Calu3 (cell line): ENCODE measurements around the gene SETMAR. TPM values are rescaled to one million over a fixed set of nuclear protein-coding genes. Genes with fewer than 3 reads are reported as not detected.
A peak's percentile ranks its signal among the peaks of the same experiment; 100 is the strongest.
"Not testable (repeated sequence)": the region's sequence is repeated elsewhere in the genome, so short reads cannot be mapped to it uniquely, and the experiment has no call there.

Experiments
- BruUV-seq: library from RNA; stranded (reverse); fragments of 400-500 nt; replicated peaks from 2 replicates; lab custom pipeline; 2021; lab: Mats Ljungman, UMichigan
- CTCF ChIA-PET: fragments of 300-600 bp; sonication (Branson Sonifier 250); formaldehyde crosslinking; loops from one replicate; lab custom pipeline; 2022; ENCODE audit warnings: antibody characterized with exemption; lab: Charles Lee
- DNase-seq: peaks from one replicate; pipeline ENCODE4 v3.0.0; 2022
- H3K27ac Mint-ChIP-seq: one replicate; pipeline ENCODE4 v1.8.0; 2022; ENCODE audit warnings: mixed read lengths; ENCODE audit not compliant: unreplicated experiment
- H3K27me3 Mint-ChIP-seq: one replicate; pipeline ENCODE4 v1.8.0; 2022; ENCODE audit warnings: mixed read lengths; ENCODE audit not compliant: unreplicated experiment
- H3K36me3 Mint-ChIP-seq: one replicate; pipeline ENCODE4 v1.8.0; 2022; ENCODE audit warnings: mild to moderate bottlenecking, moderate library complexity, mixed read lengths; ENCODE audit not compliant: insufficient read depth, unreplicated experiment
- H3K4me1 Mint-ChIP-seq: one replicate; pipeline ENCODE4 v1.8.0; 2022; ENCODE audit warnings: mild to moderate bottlenecking, low read depth, mixed read lengths; ENCODE audit not compliant: unreplicated experiment
- H3K4me3 Mint-ChIP-seq: one replicate; pipeline ENCODE4 v1.8.0; 2022; ENCODE audit warnings: mild to moderate bottlenecking, low read depth, moderate library complexity, mixed read lengths; ENCODE audit not compliant: unreplicated experiment
- H3K9me3 Mint-ChIP-seq: one replicate; pipeline ENCODE4 v1.8.0; 2022; ENCODE audit warnings: low read depth, mixed read lengths; ENCODE audit not compliant: unreplicated experiment
- intact Hi-C: fragments of 100-400 bp; cut with micrococcal nuclease; formaldehyde crosslinking; loops from one replicate; pipeline ENCODE4 v1.10.0; 2022; ENCODE audit not compliant: unreplicated experiment
- total RNA-seq: library from RNA; stranded (reverse); gene quantifications from 2 replicates; pipeline ENCODE4 v1.2.3, GENCODE V29; 2022
- TF ChIP-seq, protein P1 (sequence below): fragments of 200-600 bp; IDR thresholded peaks from one replicate; pipeline ENCODE4 v1.8.0; 2022; ENCODE audit warnings: antibody characterized with exemption; ENCODE audit not compliant: unreplicated experiment

Gene SETMAR
- total RNA-seq, 1 experiment from 2014 or later = 7.8 TPM

DNA sequence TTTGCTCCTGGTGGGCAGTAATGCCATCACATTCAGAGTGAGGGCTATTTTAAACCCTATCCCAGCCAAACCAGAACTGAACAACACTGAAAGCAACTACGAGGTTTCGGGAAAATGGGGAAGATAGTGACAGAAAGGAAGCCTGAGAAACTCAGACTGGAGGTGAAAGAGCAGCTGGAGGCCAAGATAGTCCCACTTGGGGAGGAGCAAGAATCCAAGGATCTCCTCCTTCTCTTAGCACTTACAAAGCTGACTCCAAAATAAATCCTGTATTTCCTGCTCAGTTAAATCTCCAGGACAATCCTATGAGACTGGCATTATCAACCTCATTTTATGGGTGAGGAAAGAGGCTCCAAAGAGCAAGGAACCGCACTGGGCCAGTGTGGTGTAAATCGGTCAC, 14.1 kb upstream of the SETMAR start:
- no peak for DNase-seq
- H3K27me3 Mint-ChIP-seq = peaks cover 27% of the 10 kb centered on the region
- CTCF ChIA-PET = no interaction called here
- intact Hi-C loops = no loop called here
- no peak overlapping the region for H3K4me3 Mint-ChIP-seq
- TF ChIP-seq, protein P1, sequence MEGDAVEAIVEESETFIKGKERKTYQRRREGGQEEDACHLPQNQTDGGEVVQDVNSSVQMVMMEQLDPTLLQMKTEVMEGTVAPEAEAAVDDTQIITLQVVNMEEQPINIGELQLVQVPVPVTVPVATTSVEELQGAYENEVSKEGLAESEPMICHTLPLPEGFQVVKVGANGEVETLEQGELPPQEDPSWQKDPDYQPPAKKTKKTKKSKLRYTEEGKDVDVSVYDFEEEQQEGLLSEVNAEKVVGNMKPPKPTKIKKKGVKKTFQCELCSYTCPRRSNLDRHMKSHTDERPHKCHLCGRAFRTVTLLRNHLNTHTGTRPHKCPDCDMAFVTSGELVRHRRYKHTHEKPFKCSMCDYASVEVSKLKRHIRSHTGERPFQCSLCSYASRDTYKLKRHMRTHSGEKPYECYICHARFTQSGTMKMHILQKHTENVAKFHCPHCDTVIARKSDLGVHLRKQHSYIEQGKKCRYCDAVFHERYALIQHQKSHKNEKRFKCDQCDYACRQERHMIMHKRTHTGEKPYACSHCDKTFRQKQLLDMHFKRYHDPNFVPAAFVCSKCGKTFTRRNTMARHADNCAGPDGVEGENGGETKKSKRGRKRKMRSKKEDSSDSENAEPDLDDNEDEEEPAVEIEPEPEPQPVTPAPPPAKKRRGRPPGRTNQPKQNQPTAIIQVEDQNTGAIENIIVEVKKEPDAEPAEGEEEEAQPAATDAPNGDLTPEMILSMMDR = no peak
- H3K4me1 Mint-ChIP-seq = no peaks in the 10 kb centered on the region
- no peaks in the 10 kb centered on the region for H3K9me3 Mint-ChIP-seq
- H3K36me3 Mint-ChIP-seq = no peaks in the 10 kb centered on the region
- H3K27ac Mint-ChIP-seq = no peak overlapping the region
- BruUV-seq = no TSS peak

- intact Hi-C loops = loop anchor here (1.0 kb wide), 2 partner anchors 1090 to 1094 kb away; no protein-coding TSS in a partner anchor
- TF ChIP-seq, protein P1 = peak; percentile 58
- no peak overlapping the region for H3K27ac Mint-ChIP-seq
- H3K36me3 Mint-ChIP-seq = no peaks in the 10 kb centered on the region
- DNase-seq = peak; percentile 29
- no peak overlapping the region for H3K4me3 Mint-ChIP-seq
- H3K4me1 Mint-ChIP-seq = no peaks in the 10 kb centered on the region
- CTCF ChIA-PET = interaction anchor here (0.6 to 1.4 kb wide), 4 partner anchors 22 to 1090 kb away, joined by 3 to 5 read pairs (median 4); no protein-coding TSS in a partner anchor
- H3K9me3 Mint-ChIP-seq = no peaks in the 10 kb centered on the region
- no TSS peak for BruUV-seq
- H3K27me3 Mint-ChIP-seq = peaks cover 27% of the 10 kb centered on the region
These were observed 12.8 kb upstream of the SETMAR start for GRCh38 chr3:4290272-4290893.

- Mint-ChIP-seq H3K27me3 (peaks cover 27% of the 10 kb centered on the region), H3K9me3 (no peaks in the 10 kb centered on the region), H3K4me3 (no peak overlapping the region), H3K27ac (no peak overlapping the region), H3K4me1 (no peaks in the 10 kb centered on the region), H3K36me3 (no peaks in the 10 kb centered on the region)
- DNase-seq = no peak
- intact Hi-C loops = no loop called here
- no TSS peak for BruUV-seq
- TF ChIP-seq, protein P1 = no peak
- CTCF ChIA-PET = interaction anchor here (1.0 kb wide), 1 partner anchor 1092 kb away, joined by 3 read pairs; no protein-coding TSS in a partner anchor
These were observed 10.9 kb upstream of the SETMAR start for GRCh38 chr3:4292301-4292700.

DNA sequence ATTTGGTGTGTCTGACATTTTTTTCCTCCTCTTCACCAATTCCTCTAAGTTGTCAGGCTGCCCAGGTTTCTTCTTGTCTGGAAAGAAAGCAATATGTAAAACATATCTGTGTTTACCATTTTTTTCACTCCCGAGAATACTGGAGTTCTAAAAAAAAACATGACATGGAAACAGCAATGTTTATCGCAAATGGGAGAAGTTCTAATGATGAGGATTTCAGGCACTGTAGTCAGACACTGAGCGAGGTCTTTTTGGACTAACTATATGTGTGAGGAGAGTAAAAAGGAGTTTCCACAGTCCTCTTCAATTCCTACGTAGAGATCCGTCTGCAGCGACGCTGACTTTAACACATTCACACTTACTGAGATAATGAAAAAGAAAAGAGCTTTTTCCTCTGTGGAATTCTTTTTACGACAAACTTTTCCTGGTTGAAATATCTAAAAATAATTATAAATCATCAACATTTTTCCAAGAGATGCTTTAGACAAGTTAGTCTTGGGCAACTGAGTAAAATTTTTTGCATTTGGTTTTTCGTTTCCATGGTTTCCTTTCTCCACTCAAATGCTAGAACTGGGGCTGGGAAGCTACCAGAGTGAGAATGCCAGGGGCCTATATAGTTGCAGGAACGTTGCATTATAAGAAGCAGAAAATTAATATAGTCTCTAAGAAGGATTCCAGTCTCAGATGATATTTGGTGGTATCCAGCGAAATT, 8.4 kb upstream of the SETMAR start:
- no peak for DNase-seq
- BruUV-seq = no TSS peak
- Mint-ChIP-seq H3K4me3 (no peak overlapping the region), H3K27ac (no peak overlapping the region), H3K27me3 (peaks cover 13% of the 10 kb centered on the region), H3K9me3 (no peaks in the 10 kb centered on the region), H3K36me3 (no peaks in the 10 kb centered on the region), H3K4me1 (no peaks in the 10 kb centered on the region)
- TF ChIP-seq, protein P1 = no peak
- CTCF ChIA-PET = no interaction called here
- intact Hi-C loops = no loop called here

- H3K4me1 Mint-ChIP-seq, BruUV-seq, H3K4me3 Mint-ChIP-seq, H3K36me3 Mint-ChIP-seq, intact Hi-C loops, DNase-seq, H3K9me3 Mint-ChIP-seq, H3K27me3 Mint-ChIP-seq, H3K27ac Mint-ChIP-seq: not testable (repeated sequence)
- CTCF ChIA-PET = interaction anchor here (0.6 kb wide), 1 partner anchor 797 kb away, joined by 4 read pairs; no protein-coding TSS in a partner anchor
These were observed 6.7 kb upstream of the SETMAR start for GRCh38 chr3:4296454-4296853.
